Measurements from ENCODE around the gene GSDME. TPM values are rescaled to one million over a fixed set of nuclear protein-coding genes. Genes with fewer than 3 reads are reported as not detected.

The GSDME gene
- polyA plus RNA-seq, 1 donor (not counting 4 experiments of a cell fraction or from before 2014, with no cell fraction given) = 105 TPM

GRCh38 chr7:24783698-24784097, 26.4 kb upstream of the GSDME start:
- Histone ChIP-seq H3K79me2 (ENCODE audit: control insufficient read depth, insufficient read depth, low read length) (no peaks in the 10 kb centered on the region), H3K27ac (ENCODE audit: control insufficient read depth, insufficient read depth, low read length) (no peak overlapping the region), H3K9ac (ENCODE audit: control insufficient read depth, extremely low read depth, insufficient read depth, low read length) (no peak overlapping the region), H4K20me1 (ENCODE audit: control insufficient read depth, extremely low read depth, insufficient read depth, low read length) (no peaks in the 10 kb centered on the region), H2AFZ (ENCODE audit: control insufficient read depth, low read length) (no peak overlapping the region), H3K9me3 (ENCODE audit: control insufficient read depth, low read depth, low read length) (no peaks in the 10 kb centered on the region), H3K9me1 (ENCODE audit: control insufficient read depth, extremely low read depth, insufficient read depth, low read length) (peaks cover 3% of the 10 kb centered on the region), H3K4me1 (ENCODE audit: control insufficient read depth, extremely low read depth, insufficient read depth, low read length) (peaks cover 12% of the 10 kb centered on the region), H3K36me3 (ENCODE audit: control insufficient read depth in 2 of 2, extremely low read depth in 1 of 2, insufficient read depth in 2 of 2, low read length in 2 of 2) (peaks cover 4 to 5% of the 10 kb centered on the region in 2 experiments), H3K27me3 (ENCODE audit: control insufficient read depth, extremely low read depth, insufficient read depth, low read length) (no peaks in the 10 kb centered on the region), H3K4me3 (ENCODE audit: control insufficient read depth in 2 of 3, extremely low read depth in 1 of 3, insufficient read depth in 2 of 3, low read depth in 1 of 3, low read length in 3 of 3) (no peak overlapping the region), H3K4me2 (ENCODE audit: control insufficient read depth, extremely low read depth, insufficient read depth, low read depth, low read length) (no peak overlapping the region)
- FAIRE-seq = no peak
- dilution Hi-C loops (cut with MboI; ENCODE audit: extremely low pct_ligation_motif_present, low sequenced_read_pairs) = no loop called here
- DNase-seq (ENCODE audit: low read depth, low spot score) = no peak
- TF ChIP-seq CTCF (optimal IDR thresholded peaks at IDR 0.05 in 1 of 3, IDR thresholded peaks at IDR 0.05 in 1 of 3, conservative IDR thresholded peaks at IDR 0.05 in 1 of 3; ENCODE audit: extremely low read depth in 1 of 3, insufficient read depth in 2 of 3, low read length in 3 of 3) (no peak), EZH2 (IDR thresholded peaks at IDR 0.05; ENCODE audit: low read length) (no peak)

- no peak for DNase-seq (ENCODE audit: low read depth, low spot score)
- dilution Hi-C loops (cut with MboI; ENCODE audit: extremely low pct_ligation_motif_present, low sequenced_read_pairs) = no loop called here
- Histone ChIP-seq H3K4me2 (ENCODE audit: control insufficient read depth, extremely low read depth, insufficient read depth, low read depth, low read length) (no peak overlapping the region), H3K27ac (ENCODE audit: control insufficient read depth, insufficient read depth, low read length) (no peak overlapping the region), H3K9me3 (ENCODE audit: control insufficient read depth, low read depth, low read length) (no peaks in the 10 kb centered on the region), H3K4me1 (ENCODE audit: control insufficient read depth, extremely low read depth, insufficient read depth, low read length) (no peaks in the 10 kb centered on the region), H3K27me3 (ENCODE audit: control insufficient read depth, extremely low read depth, insufficient read depth, low read length) (no peaks in the 10 kb centered on the region), H3K9ac (ENCODE audit: control insufficient read depth, extremely low read depth, insufficient read depth, low read length) (no peak overlapping the region), H3K79me2 (ENCODE audit: control insufficient read depth, insufficient read depth, low read length) (no peaks in the 10 kb centered on the region), H4K20me1 (ENCODE audit: control insufficient read depth, extremely low read depth, insufficient read depth, low read length) (no peaks in the 10 kb centered on the region), H3K9me1 (ENCODE audit: control insufficient read depth, extremely low read depth, insufficient read depth, low read length) (peaks cover 3% of the 10 kb centered on the region), H3K36me3 (ENCODE audit: control insufficient read depth in 2 of 2, extremely low read depth in 1 of 2, insufficient read depth in 2 of 2, low read length in 2 of 2) (peaks cover 4 to 5% of the 10 kb centered on the region in 2 experiments), H3K4me3 (ENCODE audit: control insufficient read depth in 2 of 3, extremely low read depth in 1 of 3, insufficient read depth in 2 of 3, low read depth in 1 of 3, low read length in 3 of 3) (no peak overlapping the region), H2AFZ (ENCODE audit: control insufficient read depth, low read length) (no peak overlapping the region)
- TF ChIP-seq EZH2 (IDR thresholded peaks at IDR 0.05; ENCODE audit: low read length) = no peak
- no peak for TF ChIP-seq CTCF (optimal IDR thresholded peaks at IDR 0.05 in 1 of 3, IDR thresholded peaks at IDR 0.05 in 1 of 3, conservative IDR thresholded peaks at IDR 0.05 in 1 of 3; ENCODE audit: extremely low read depth in 1 of 3, insufficient read depth in 2 of 3, low read length in 3 of 3)
- FAIRE-seq = no peak
Observed at GRCh38 chr7:24781106-24781505, 23.8 kb upstream of the GSDME start.

All from keratinocyte (primary cell).